HPDE6-E6E7 (cell line): Measurements from ENCODE around the gene MMP10.
A peak's percentile ranks its signal among the peaks of the same experiment; 100 is the strongest.
"Not testable (repeated sequence)": the region's sequence is repeated elsewhere in the genome, so short reads cannot be mapped to it uniquely, and the experiment has no call there.

Experiments
- DNase-seq: peaks from one replicate; pipeline ENCODE4 v3.0.0; 2011; ENCODE audit warnings: missing footprints; ENCODE audit errors: extremely low spot score

The MMP10 gene

GRCh38 chr11:102783720-102784119, 3.3 kb upstream of the MMP10 start:
- no peak for DNase-seq

DNA sequence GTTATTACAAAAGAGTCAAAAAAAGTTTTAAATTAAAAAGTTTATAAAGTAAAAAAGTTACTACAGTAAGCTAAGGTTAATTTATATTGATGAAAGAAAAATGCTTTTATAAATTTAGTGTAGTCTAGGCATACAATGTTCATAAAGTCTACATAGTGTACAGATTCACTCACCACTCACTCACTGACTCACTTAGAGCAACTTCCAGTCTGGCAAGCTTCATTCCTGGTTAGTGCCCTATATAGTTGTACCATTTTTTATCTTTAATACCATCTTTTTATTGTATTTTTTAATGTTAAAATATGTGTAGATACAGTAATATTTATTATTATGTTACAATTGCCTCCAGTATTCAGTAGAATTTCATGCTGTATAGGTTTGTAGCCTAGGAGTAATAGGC, 2.6 kb upstream of the MMP10 start:
- DNase-seq: no peak

DNA sequence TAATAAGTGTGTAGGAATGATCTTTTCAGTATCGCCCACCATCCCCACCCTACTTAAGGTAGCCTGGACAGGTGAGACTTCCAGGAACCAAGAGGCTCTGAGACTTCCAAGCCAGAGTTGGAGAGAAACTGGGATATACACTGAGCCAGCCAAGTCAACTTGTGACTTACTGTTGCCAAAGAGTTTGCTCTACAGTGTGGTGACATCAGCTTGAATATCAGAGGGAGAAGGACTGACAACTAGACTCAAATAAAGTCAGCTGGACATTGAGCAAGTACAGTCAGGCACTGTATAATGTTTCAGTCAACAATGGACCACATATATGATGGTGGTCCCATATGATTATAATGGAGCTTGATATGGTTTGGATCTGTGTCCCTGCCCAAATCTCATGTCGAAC, 1.2 kb upstream of the MMP10 start:
- no peak for DNase-seq

DNA sequence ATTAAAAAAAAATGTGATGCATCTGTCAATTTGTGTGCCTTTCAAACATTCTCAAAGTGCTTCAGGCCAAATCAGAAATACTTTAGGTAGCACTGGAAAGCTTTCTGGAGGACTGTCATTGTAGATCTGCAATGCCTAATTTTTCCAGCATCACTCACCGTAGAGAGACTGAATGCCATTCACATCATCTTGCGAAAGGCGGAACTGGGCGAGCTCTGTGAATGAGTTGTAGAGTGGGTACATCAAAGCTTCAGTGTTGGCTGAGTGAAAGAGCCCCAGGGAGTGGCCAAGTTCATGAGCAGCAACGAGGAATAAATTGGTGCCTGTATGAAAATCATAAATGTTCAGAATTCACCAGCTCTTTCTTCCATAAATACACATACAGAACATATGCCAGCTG, 4.0 kb downstream of the MMP10 start:
- no peak for DNase-seq

GRCh38 chr11:102773386-102773785, 7.0 kb downstream of the MMP10 start:
- DNase-seq: no peak

GRCh38 chr11:102771351-102771750, 9.1 kb downstream of the MMP10 start:
- no peak for DNase-seq

DNA sequence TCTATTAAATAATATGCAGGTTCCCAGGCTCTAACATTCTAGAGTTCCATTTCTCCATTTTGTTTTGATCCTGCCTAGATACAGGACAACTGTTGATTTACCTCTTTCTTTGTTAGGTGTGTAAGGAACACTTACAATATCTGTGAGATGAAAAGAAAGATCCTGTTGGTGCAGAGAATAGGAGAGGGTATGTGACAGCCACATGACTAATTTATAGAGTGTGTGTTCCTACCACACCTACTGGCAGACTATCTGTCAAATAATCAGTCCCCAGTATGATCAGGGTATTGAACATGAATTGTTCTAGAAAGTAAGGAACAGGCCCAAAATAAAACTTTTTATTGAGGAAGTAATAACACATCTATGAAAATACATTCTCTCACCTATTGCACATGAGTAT, 10.2 kb downstream of the MMP10 start:
- no peak for DNase-seq

DNA sequence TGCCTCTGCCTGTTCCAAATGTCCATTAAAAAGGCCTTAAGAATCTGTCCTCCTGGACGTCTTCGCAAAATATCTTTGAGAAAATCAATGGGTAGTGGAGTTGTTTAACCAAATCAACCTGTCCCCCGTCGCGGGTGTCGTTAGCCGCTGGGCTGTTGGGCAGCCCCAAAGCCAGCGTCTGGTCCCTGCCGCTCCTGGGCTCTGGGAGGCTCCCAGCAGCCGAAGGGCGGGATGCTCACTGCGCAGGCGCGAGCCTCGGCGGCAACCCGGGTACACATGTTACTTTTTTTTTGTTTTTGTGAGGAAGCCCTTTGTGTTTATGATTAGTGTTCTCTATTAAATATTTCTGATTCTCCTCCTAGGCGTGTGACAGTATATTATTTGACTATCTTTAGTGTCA, 12.6 kb downstream of the MMP10 start:
- no peak for DNase-seq

GRCh38 chr11:102763440-102763839, 17.0 kb downstream of the MMP10 start:
- DNase-seq: no peak

GRCh38 chr11:102762361-102762767, 18.1 kb downstream of the MMP10 start:
- DNase-seq: peak; percentile 40

DNA sequence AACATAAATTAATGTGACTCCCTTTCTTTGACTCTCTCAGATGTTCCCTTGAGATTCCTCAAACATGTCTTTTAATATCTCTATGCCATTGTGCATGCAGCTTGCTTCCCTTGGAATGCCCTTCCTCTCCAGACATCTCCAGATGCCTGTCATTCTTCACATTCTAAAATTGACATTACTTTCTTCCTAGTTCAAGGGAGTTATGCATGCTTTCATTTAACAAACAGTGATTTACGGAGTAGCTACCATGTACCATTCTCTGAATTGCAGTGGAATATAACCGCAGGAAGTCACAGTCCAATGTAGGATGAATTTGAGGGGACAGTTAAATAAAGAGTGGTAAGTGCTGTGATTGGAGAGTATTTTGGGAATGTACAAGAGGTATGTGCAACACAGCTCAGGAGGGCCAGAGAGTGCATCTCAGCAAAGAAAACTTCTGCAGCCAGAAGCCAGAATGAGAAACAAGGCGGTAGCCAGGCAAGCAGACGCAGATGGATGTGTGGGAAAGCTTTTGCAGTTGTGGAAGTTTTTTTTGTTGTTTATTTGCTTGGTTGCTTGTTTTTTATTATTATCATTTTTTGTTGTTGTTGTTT, 18.7 kb downstream of the MMP10 start:
- DNase-seq: no peak

DNA sequence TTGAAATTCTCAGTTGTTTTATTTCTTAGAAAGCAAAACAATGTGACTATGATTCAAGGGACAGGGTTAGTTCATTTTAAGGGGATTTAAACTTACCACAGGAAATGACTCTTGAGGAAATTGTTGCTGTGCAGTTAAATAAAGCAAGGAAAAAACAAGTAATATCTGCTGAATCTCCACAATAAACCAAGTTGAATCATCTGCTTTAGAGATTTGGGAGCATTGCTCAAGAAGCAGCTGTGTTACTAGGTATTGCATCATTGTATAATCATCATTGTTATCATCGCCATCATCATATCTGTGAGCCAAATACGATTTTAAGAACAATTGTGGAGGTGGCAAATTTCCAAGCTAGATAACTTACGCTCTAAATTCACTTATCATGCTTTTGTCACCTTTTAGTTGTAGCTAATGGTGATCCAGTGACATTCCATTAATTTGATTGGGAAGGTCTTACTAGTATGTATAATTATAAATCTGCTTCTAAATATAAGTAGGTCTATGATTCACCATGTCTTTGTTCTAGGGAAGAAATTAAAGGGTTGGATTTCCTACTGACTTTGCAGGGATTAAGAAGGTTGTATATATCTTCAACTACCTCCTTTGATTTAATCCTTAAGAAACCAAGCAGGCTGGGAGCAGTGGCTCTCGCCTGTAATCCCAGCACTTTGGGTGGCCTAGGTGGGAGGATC, 19.9 kb downstream of the MMP10 start:
- DNase-seq: peak; percentile 71

GRCh38 chr11:102757823-102758549, 22.4 kb downstream of the MMP10 start:
- no peak for DNase-seq

DNA sequence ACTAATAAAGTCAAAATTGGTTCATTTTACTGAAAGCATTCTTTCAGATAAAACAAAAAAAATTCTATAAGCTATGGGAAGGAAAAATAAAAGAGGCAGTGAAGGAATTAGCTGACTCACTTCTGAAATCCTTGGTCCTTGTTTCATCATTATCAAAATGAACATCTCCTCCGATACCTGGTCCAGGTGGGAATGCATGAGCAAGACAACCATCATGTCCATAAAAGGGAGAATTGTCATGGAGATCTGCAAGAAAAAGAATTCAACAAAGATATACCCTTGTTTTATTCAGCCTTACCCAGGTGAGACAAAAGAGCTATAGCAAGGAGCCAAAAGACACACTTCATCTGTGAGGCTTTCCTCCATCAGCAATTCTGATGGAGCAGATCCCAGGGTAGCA, 27.2 kb downstream of the MMP10 start:
- DNase-seq: no peak

- no peak for DNase-seq
Observed at GRCh38 chr11:102751673-102752072, 28.8 kb downstream of the MMP10 start.

DNA sequence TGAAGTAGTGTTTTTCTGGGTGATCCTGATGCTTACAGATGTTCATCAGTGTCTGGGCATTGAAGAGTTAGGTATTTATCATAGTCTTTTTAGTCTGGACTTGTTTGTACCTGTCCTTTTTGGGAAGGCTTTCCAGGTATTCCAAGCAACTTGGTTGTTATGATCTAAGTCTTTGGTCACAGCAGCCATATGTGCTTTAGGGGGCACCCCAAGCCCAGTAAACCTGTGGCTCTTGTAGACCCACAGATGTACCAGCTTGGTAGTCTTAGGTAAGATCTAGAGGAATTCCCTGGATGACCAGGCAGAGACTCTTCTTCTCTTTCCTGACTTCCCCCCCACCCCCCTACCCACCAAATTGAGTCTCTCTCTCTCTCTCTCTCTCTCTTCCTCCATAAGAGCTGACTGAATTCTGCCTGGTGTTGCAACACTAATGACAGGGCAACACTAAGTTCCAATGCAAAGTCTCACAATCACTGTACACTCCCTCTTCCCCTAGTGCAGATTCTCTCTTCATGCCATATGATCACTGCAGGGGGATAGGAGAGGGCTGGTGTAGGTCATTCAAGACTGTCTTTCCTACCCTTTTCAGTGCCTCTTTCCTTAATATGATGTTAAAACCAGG, 31.2 kb downstream of the MMP10 start:
- no peak for DNase-seq

- DNase-seq: not testable (repeated sequence)
Observed at GRCh38 chr11:102746746-102747578, 33.5 kb downstream of the MMP10 start.

DNA sequence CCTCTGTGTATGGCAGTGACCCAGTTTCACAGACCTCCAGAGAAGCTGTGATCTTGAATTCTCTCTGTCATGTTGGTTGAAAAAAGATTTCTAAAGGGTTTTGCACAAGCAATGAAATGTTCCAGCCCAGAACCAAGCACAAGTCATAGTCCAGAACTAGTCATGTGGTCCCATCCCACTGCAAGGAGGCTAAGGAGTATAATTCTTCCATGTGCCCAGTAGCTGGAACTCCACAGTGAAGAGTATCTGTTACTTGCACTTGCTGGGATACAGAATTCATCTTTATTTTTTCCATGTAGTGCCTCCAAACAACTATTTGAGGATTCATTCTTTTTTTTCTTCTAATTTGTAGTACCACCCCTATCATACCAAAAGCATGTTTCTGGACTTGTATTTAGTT, 45.8 kb downstream of the MMP10 start:
- no peak for DNase-seq

DNA sequence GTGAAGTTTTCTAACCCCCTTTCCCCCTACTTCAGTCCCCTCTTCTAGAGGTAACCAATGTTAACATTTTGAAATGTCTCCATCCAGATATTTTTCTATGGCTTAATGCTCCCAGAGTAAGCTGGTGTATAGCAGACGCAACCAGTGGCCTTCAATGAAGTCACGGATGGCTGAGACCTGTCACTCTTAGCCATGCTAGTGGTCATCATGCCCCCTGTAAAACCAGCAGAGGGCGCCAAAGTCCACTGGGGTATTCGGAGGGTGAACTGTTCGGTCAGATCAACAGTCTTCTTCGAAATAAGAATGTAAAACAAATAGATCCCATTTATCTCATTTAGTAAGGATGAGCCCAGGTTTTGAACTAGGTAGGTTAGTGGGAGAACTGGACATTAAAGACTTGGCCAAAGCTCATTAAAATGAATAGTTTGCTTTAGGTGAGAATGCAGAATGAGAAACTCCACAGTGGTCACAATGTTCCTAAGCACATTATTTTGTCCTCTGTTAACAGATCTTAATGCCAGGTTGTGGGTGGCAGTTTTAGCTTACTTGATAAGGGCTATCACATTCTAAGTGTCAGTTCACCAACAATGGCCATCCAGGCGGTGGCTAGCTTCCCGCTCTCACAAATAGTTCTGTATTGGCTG, 47.1 kb downstream of the MMP10 start:
- DNase-seq: peak; percentile 72

- not testable (repeated sequence) for DNase-seq
Observed at GRCh38 chr11:102730944-102731343, 49.5 kb downstream of the MMP10 start.
